ENCODE results near the gene VPS8.

The VPS8 gene

DNA sequence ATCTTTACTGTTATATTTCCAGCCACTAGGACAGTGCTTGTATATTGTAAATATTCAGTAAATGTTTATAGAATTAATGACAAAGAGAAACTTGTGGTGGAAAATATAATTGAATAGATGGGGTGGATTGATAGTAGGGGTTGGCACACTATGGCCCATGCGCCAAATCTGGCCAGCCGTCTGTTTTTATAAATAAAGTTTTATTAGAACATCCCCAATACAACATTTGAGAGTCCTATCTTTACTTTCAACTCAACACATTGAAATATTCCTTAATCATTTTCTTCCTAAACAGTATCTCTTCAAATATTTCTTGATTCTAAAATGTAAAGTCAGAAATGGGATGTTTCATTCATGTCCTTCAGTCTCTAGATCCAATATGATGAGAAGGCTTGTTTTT, 45.1 kb downstream of the VPS8 start:
- TF ChIP-seq, protein P1, sequence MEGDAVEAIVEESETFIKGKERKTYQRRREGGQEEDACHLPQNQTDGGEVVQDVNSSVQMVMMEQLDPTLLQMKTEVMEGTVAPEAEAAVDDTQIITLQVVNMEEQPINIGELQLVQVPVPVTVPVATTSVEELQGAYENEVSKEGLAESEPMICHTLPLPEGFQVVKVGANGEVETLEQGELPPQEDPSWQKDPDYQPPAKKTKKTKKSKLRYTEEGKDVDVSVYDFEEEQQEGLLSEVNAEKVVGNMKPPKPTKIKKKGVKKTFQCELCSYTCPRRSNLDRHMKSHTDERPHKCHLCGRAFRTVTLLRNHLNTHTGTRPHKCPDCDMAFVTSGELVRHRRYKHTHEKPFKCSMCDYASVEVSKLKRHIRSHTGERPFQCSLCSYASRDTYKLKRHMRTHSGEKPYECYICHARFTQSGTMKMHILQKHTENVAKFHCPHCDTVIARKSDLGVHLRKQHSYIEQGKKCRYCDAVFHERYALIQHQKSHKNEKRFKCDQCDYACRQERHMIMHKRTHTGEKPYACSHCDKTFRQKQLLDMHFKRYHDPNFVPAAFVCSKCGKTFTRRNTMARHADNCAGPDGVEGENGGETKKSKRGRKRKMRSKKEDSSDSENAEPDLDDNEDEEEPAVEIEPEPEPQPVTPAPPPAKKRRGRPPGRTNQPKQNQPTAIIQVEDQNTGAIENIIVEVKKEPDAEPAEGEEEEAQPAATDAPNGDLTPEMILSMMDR (conservative IDR thresholded peaks at IDR 0.05; ENCODE audit: low read depth, low read length): no peak
- no peak overlapping the region for H3K4me3 ChIP-seq (ENCODE audit: low read depth, low read length)
- DNase-seq (ENCODE audit: low read depth): no peak

DNA sequence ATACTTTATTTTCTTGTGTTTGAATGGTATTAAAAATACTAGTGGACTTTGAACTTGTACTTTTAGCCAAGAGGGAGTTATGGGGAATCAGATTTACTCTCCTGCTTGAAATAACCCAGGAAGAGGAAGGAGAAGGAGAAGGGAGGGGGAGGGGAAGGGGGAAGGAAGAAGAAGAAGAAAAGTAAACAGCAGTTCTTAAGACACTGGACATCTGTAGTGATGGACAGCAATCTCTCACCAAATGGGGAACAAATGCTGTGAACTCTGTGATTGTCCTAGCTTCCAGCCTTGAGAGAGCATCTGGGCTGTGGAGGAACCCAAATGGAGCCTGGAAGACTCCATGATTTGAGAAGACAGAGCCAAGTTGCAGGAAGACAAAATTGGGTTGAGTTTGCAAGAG, 52.0 kb downstream of the VPS8 start:
- DNase-seq (ENCODE audit: low read depth): no peak
- TF ChIP-seq, protein P1 (conservative IDR thresholded peaks at IDR 0.05; ENCODE audit: low read depth, low read length): no peak
- no peak overlapping the region for H3K4me3 ChIP-seq (ENCODE audit: low read depth, low read length)

GRCh38 chr3:184868477-184868876, 56.5 kb downstream of the VPS8 start:
- DNase-seq (ENCODE audit: low read depth): peak; percentile 31
- H3K4me3 ChIP-seq (ENCODE audit: low read depth, low read length): no peak overlapping the region
- TF ChIP-seq, protein P1 (conservative IDR thresholded peaks at IDR 0.05; ENCODE audit: low read depth, low read length): no peak

DNA sequence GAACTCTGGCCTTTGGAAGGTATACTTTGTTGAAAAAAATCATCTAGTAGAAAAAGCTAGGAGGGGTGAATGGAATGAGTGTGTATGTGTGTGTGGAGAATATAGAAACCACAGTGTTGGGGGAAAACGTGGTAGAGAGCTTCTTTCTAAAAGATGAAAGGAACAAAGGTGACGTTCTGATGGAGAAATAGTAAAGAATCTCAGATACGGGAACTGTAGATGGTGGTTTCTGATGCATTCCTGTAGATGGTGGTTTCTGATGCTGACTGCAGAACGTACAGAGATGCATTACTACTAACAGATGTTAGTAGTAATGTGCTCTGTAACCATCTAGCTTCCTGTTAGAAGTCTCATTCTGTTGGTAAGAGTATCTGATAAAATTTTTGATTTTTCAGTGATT, 60.2 kb downstream of the VPS8 start:
- TF ChIP-seq, protein P1 (conservative IDR thresholded peaks at IDR 0.05; ENCODE audit: low read depth, low read length): no peak
- no peak for DNase-seq (ENCODE audit: low read depth)
- no peak overlapping the region for H3K4me3 ChIP-seq (ENCODE audit: low read depth, low read length)

DNA sequence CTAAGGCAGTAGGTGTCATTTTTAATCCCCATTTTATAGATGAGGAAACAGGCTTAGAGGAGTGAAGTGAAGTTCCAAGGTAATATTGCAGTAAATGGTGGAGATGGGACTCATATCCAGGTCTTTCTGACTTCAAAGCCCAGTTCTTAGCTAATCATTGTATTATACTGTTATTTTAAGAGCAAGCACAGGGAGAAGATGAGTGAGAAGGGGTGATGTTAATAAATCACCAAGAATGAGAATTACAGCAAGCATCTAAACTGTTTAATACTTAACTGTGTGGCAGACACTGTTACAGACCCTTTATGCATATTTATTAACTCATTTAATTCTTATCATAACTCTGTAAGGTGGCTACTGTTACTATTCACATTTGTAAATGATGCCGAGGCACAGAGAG, 61.2 kb downstream of the VPS8 start:
- TF ChIP-seq, protein P1 (conservative IDR thresholded peaks at IDR 0.05; ENCODE audit: low read depth, low read length): no peak
- no peak overlapping the region for H3K4me3 ChIP-seq (ENCODE audit: low read depth, low read length)
- no peak for DNase-seq (ENCODE audit: low read depth)

DNA sequence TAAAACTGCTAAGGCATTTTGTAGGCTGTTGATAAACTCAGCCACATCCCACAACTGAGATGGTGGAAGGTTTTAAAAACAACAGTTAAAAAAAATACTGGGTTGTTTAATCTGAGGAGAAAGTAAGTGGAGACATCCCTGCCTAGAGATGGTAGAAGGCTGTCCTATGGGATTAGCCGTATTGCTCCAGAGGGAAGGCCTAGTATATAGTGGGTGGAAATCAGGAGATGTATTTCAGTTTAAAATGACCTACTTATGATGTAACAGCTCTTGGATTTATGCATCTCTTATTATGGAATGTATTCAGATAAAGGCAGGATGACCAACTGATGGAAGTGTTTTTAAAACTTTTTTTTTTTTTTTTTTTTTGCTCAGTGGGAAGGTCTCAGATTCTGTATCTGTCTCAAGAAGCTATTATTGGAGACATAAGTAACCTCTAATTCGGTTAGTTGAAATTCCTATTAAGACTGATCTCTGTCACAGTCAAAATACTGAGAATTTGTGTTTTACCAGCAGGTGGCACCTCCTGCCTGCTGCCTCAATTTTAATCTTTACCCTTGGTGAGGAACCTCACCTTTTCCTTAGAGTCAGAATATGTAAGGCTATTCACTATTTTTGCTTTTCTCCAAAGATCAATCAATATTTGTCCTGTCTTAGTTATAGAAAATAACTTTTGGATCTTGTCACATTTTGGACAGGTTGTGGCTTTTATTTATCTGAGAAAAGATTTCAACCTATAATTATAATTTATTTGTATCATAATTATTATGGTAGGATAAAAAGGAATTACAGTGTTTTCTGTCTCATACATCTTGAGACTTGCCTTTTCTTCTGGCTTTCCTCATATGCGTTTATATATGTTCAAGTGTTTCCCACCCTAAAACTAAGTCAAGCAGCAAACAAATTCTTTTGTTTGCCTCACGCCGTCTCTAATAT, 63.0 kb downstream of the VPS8 start:
- TF ChIP-seq, protein P1 (conservative IDR thresholded peaks at IDR 0.05; ENCODE audit: low read depth, low read length): peak; percentile 81
- peak; percentile 66 for DNase-seq (ENCODE audit: low read depth)
- no peak overlapping the region for H3K4me3 ChIP-seq (ENCODE audit: low read depth, low read length)

Measured in choroid plexus epithelial cell (primary cell).